B cell (primary cell): ENCODE results near the gene EEFSEC.

Source experiments
- CTCF ChIP-seq: fragments of 200-600 bp; IDR thresholded peaks from one replicate; pipeline ENCODE4 v1.8.0; 2022; ENCODE audit warnings: antibody characterized with exemption, mild to moderate bottlenecking
- EZH2 ChIP-seq: IDR thresholded peaks from 2 replicates; pipeline ENCODE4 v1.6.1; 2012; ENCODE audit warnings: borderline replicate concordance, low read depth, mild to moderate bottlenecking, moderate library complexity, low read length; ENCODE audit not compliant: insufficient read depth, poor library complexity, severe bottlenecking

- TF ChIP-seq CTCF (no peak), EZH2 (no peak)
These were observed 225.5 kb downstream of the EEFSEC start for GRCh38 chr3:128378631-128379347.
